K562 (cell line): ENCODE measurements around the gene VPS33B. TPM values are rescaled to one million over a fixed set of nuclear protein-coding genes. Genes with fewer than 3 reads are reported as not detected.
"Not testable (repeated sequence)": the region's sequence is repeated elsewhere in the genome, so short reads cannot be mapped to it uniquely, and the experiment has no call there.

ENCODE experiments used
- ATAC-seq: fragments of 200-7000 bp; cut with Tn5 transposase; 3 replicates; pipeline ENCODE4 v1.9.1; 2020; ENCODE audit warnings: moderate library complexity
- BruUV-seq: library from RNA; stranded (reverse); fragments of 400-500 nt; replicated peaks from 2 replicates; lab custom pipeline; 2021; lab: Mats Ljungman, UMichigan
- CTCF ChIA-PET: fragments of 300-600 bp; formaldehyde crosslinking; extraction: SDS; loops from one replicate; lab custom pipeline; 2021; ENCODE audit warnings: low intra/inter-chr PET ratio; lab: Yijun Ruan, JAX
- POLR2A ChIA-PET: fragments of 300-600, 350-650 bp; sonication (Branson Sonifier 250); formaldehyde crosslinking; extraction: SDS; loops from one replicate; lab custom pipeline; 2021; ENCODE audit warnings: antibody characterized with exemption, inconsistent platforms; lab: Yijun Ruan, JAX
- DNase-seq, 4 experiments: peaks; one replicate each; pipeline versions ENCODE4 v3.0.0 to v3.0.0-alpha.2; 2011 to 2018; ENCODE audit warnings: low spot score in 3 of 4, mixed read lengths in 3 of 4; ENCODE audit errors: extremely low read depth in 1 of 4
- FAIRE-seq: peaks from 2 replicates; lab custom pipeline; 2011; peaks lifted over from hg19 to GRCh38; lab: Jason Lieb, UNC
- H2AFZ ChIP-seq: 2 replicates; pipeline ENCODE4 v1.6.0; 2011; ENCODE audit warnings: low read depth, low read length, control low read depth, inconsistent platforms
- H3K27ac ChIP-seq: fragments of 200-600 bp; 3 replicates; pipeline ENCODE4 v1.8.0; 2011; ENCODE audit warnings: low read depth, mild to moderate bottlenecking, control low read depth, inconsistent platforms, low read length, moderate library complexity, mixed read lengths; ENCODE audit errors: extremely low read depth
- H3K27me3 ChIP-seq, 2 experiments: fragments of 300-600 bp in 1 of 2; 2 replicates in 1 of 2; 3 replicates in 1 of 2; pipeline versions ENCODE4 v1.6.0 to v1.8.0; 2011; ENCODE audit warnings: inconsistent platforms in 2 of 2, low read length in 2 of 2, mild to moderate bottlenecking in 1 of 2, mixed read lengths in 1 of 2, moderate library complexity in 1 of 2; ENCODE audit not compliant: control insufficient read depth in 2 of 2, insufficient read depth in 2 of 2
- H3K36me3 ChIP-seq: fragments of 300-600 bp; 3 replicates; pipeline ENCODE4 v1.8.0; 2011; ENCODE audit warnings: mild to moderate bottlenecking, low read length, inconsistent platforms; ENCODE audit not compliant: control insufficient read depth, insufficient read depth
- H3K4me1 ChIP-seq, 2 experiments: fragments of 200-600 bp in 1 of 2; replicated peaks in 1 of 2; 2 replicates in 1 of 2; 3 replicates in 1 of 2; pipeline versions ENCODE4 v1.5.1 to v1.8.0; 2011; ENCODE audit warnings: inconsistent platforms in 2 of 2, low read length in 2 of 2, mild to moderate bottlenecking in 1 of 2, mixed read lengths in 1 of 2, moderate library complexity in 1 of 2; ENCODE audit not compliant: control insufficient read depth in 2 of 2, insufficient read depth in 2 of 2
- H3K4me2 ChIP-seq: 2 replicates; pipeline ENCODE4 v1.6.1; 2011; ENCODE audit warnings: low read length, control low read depth, inconsistent platforms, mixed read lengths; ENCODE audit not compliant: insufficient read depth
- H3K4me3 ChIP-seq: fragments of 200-600 bp; sonication (generic), shearing (Covaris generic); 2 replicates; pipeline ENCODE4 v1.5.1; 2016; ENCODE audit warnings: control low read depth, inconsistent platforms
- H3K79me2 ChIP-seq: fragments of 200-600 bp; 3 replicates; pipeline ENCODE4 v1.8.0; 2011; ENCODE audit warnings: low read length, inconsistent platforms; ENCODE audit not compliant: control insufficient read depth, insufficient read depth
- H3K9ac ChIP-seq, 2 experiments: 2 replicates each; pipeline versions ENCODE4 v1.6.0 to v1.6.1; 2011; ENCODE audit warnings: low read depth in 2 of 2, low read length in 2 of 2, control low read depth in 1 of 2, inconsistent platforms in 1 of 2, mild to moderate bottlenecking in 1 of 2, mixed read lengths in 1 of 2; ENCODE audit not compliant: insufficient read depth in 1 of 2
- H3K9me1 ChIP-seq: one replicate; pipeline ENCODE4 v1.6.0; 2011; ENCODE audit warnings: inconsistent platforms, mild to moderate bottlenecking, low read length, moderate library complexity; ENCODE audit not compliant: control insufficient read depth, insufficient read depth
- H3K9me3 ChIP-seq: replicated peaks from 2 replicates; pipeline ENCODE4 v1.5.1; 2011; ENCODE audit warnings: low read depth, low read length, inconsistent platforms; ENCODE audit not compliant: control insufficient read depth, insufficient read depth
- H4K20me1 ChIP-seq: replicated peaks from 2 replicates; pipeline ENCODE4 v1.6.1; 2011; ENCODE audit warnings: low read length, inconsistent platforms, mixed read lengths; ENCODE audit not compliant: control insufficient read depth, insufficient read depth
- FOXO4 ChIP-seq: fragments of 450-650 bp; formaldehyde crosslinking; IDR thresholded peaks from 2 replicates; pipeline ENCODE4 v1.4.0; 2020; ENCODE audit warnings: mild to moderate bottlenecking, moderate library complexity
- SMAD3 ChIP-seq: fragments of 450-650 bp; formaldehyde crosslinking; conservative IDR thresholded peaks from 2 replicates; pipeline ENCODE4 v1.4.0; 2020; ENCODE audit warnings: mild to moderate bottlenecking
- SMC3 ChIP-seq: conservative IDR thresholded peaks from 2 replicates; pipeline ENCODE4 v1.6.1; 2011; ENCODE audit warnings: low read depth, low read length, improper control_type of control experiment; ENCODE audit not compliant: insufficient read depth
- ZNF717 ChIP-seq: fragments of 250-450 bp; sonication (Bioruptor Pico); IDR thresholded peaks from 2 replicates; pipeline ENCODE4 v1.5.0; 2021
- WGBS: fragments of 100-300 bp; shearing (Covaris generic); methylation state at CpG from one replicate; pipeline ENCODE4 v1.1.6; 2016; ENCODE audit warnings: low coverage, mixed read lengths; ENCODE audit not compliant: insufficient coverage; ENCODE audit errors: missing lambda C conversion rate; 5-methylcytosine and 5-hydroxymethylcytosine counted together
- in situ Hi-C: fragments of 300-500 bp; cut with MboI; formaldehyde crosslinking; loops from 4 replicates; pipeline ENCODE4 v1.15.0; 2018; ENCODE audit warnings: inconsistent platforms, mixed read lengths
- intact Hi-C: fragments of 100-400 bp; cut with micrococcal nuclease; formaldehyde crosslinking; loops from 2 replicates; pipeline ENCODE4 v1.14.2; 2022
- polyA plus RNA-seq, 8 experiments: library from polyadenylated mRNA; depleted of rRNA in 4 of 8; stranded (reverse) in 5 of 8; unstranded in 3 of 8; fragments of >200 nt; fragmentation: Nextera tagmentation in 2 of 8; fragmentation: Illumina TruSeq in 1 of 8; extraction: Ambion mirVana in 2 of 8; extraction: Trizol in 1 of 8; gene quantifications; 2 replicates each; pipeline versions ENCODE4 v1.2.1 to v1.2.3, GENCODE V29; 2011 to 2014; ENCODE audit warnings: inconsistent platforms in 1 of 8, missing spikeins in 1 of 8
- total RNA-seq, 7 experiments: library from RNA; depleted of rRNA in 6 of 7; stranded (reverse); fragments of >200 nt in 6 of 7; fragmentation: Illumina TruSeq in 2 of 7; extraction: Trizol in 2 of 7; gene quantifications; 2 replicates each; pipeline versions ENCODE4 v1.2.1 to v1.2.3, GENCODE V29; 2011 to 2021; ENCODE audit warnings: low replicate concordance in 1 of 7

Gene VPS33B
- total and polyA plus RNA-seq, 9 of the 15 experiments (the other 6 are each of a cell fraction or from before 2014, with no cell fraction given): 9.4 to 25.5 (median 14.8) TPM

- ChIA-PET POLR2A (interaction anchor here (0.6 kb wide), 1 partner anchor 559 kb away, joined by 3 read pairs; no protein-coding TSS in a partner anchor), CTCF (interaction anchor here (0.7 kb wide), 1 partner anchor 211 kb away, joined by 3 read pairs; no protein-coding TSS in a partner anchor)
- H3K4me3 ChIP-seq, H4K20me1 ChIP-seq, intact Hi-C loops, H2AFZ ChIP-seq, DNase-seq, H3K9me3 ChIP-seq, BruUV-seq, H3K9ac ChIP-seq, FAIRE-seq, H3K27me3 ChIP-seq, in situ Hi-C loops, ATAC-seq, H3K4me2 ChIP-seq, H3K9me1 ChIP-seq, H3K27ac ChIP-seq: not testable (repeated sequence)
- Histone ChIP-seq H3K36me3 (peaks cover 51% of the 10 kb centered on the region; the same call in 2 of the 3 replicates), H3K79me2 (peaks cover 15% of the 10 kb centered on the region; the same call in 2 of the 3 replicates), H3K4me1 (peaks cover 8 to 11% of the 10 kb centered on the region in 2 experiments; a peak in 3 of 5 replicates)
- 89% methylated on average over 10 of the region's 10 CpGs for WGBS
Measured at GRCh38 chr15:91013701-91014100, 8.7 kb downstream of the VPS33B start.

DNA sequence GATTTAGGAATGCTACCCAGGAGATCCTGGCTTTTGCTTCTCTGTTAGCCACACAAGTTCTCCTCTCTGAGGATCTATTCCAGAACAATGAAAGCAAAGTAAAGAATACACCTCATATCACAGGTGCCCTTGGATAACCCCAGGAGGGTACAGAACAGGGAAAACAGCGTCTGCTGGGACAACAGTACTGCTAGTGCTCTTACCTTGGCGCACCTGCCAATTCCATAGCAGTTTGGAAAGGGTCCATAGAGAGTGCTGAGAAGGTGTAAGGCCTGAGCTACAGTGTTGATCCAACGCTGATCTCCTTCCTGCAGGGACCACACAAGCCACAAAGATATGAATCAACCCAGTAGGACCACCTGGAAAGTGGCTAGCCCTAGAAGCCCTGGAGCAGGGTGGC, 15.1 kb downstream of the VPS33B start:
- no peak for DNase-seq
- FAIRE-seq: no peak
- POLR2A ChIA-PET: interaction anchor here (0.6 to 1.9 kb wide), 7 partner anchors 10 to 262 kb away, joined by 3 to 6 read pairs (median 5); partner anchors contain the start of gene PRC1
- in situ Hi-C loops (no loop called here), intact Hi-C loops (no loop called here)
- no peak overlapping the region for H3K4me2 ChIP-seq
- peaks cover 67% of the 10 kb centered on the region; the same call in 2 of the 3 replicates for H3K36me3 ChIP-seq
- WGBS: 80% methylated on average over 3 of the region's 3 CpGs
- H3K9me1 ChIP-seq: no peaks in the 10 kb centered on the region
- 0 out of 2 replicates have a peak, but pooled peaks cover 2% of the 10 kb centered on the region for H4K20me1 ChIP-seq
- H2AFZ ChIP-seq: no peak overlapping the region
- H3K4me3 ChIP-seq: no peak overlapping the region
- no peak for ATAC-seq
- no peak overlapping the region for H3K27ac ChIP-seq
- TF ChIP-seq SMC3: no peak
- no peak for TF ChIP-seq ZNF717
- TF ChIP-seq SMAD3 (CRISPR knock-in tag): no peak
- no peak for TF ChIP-seq FOXO4 (CRISPR knock-in tag)
- no peak overlapping the region for H3K9ac ChIP-seq
- H3K9me3 ChIP-seq: no peaks in the 10 kb centered on the region
- H3K79me2 ChIP-seq: no peaks in the 10 kb centered on the region
- CTCF ChIA-PET: no interaction called here
- no TSS peak for BruUV-seq
- peaks cover 9 to 20% of the 10 kb centered on the region in 2 experiments; a peak in 4 of 5 replicates for H3K4me1 ChIP-seq
- no peaks in the 10 kb centered on the region for H3K27me3 ChIP-seq
